Thyroid gland (tissue), 4 donors: ENCODE results near the gene TSC22D4. TPM values are rescaled to one million over a fixed set of nuclear protein-coding genes. Genes with fewer than 3 reads are reported as not detected.

ENCODE experiments used
- DNase-seq, 2 donors: peaks; one replicate each; pipeline ENCODE4 v3.0.0-alpha.2; 2019
- H3K27ac ChIP-seq, 3 donors: fragments of 200-600 bp; sonication (generic); 1 replicate in 2 of 3; 2 replicates in 1 of 3; pipeline ENCODE4 v1.5.1; 2016 to 2019; ENCODE audit warnings: mild to moderate bottlenecking in 1 of 3, moderate library complexity in 1 of 3
- H3K27me3 ChIP-seq: fragments of 200-600 bp; sonication (generic); one replicate; pipeline ENCODE4 v1.5.1; 2019
- H3K36me3 ChIP-seq, 2 donors: fragments of 200-600 bp; sonication (generic); one replicate each; pipeline ENCODE4 v1.5.1; 2016 to 2019
- H3K4me1 ChIP-seq, 2 donors: fragments of 200-600 bp; sonication (generic); one replicate each; pipeline ENCODE4 v1.5.1; 2017 to 2019
- H3K4me3 ChIP-seq, 3 donors: fragments of 200-600 bp; sonication (generic); replicated peaks in 1 of 3; 1 replicate in 2 of 3; 2 replicates in 1 of 3; pipeline ENCODE4 v1.5.1; 2016; ENCODE audit warnings: mild to moderate bottlenecking in 1 of 3
- H3K9me3 ChIP-seq: fragments of 200-600 bp; sonication (generic); one replicate; pipeline ENCODE4 v1.5.1; 2017
- POLR2A ChIP-seq, 2 donors: fragments of 450-650 bp; IDR thresholded peaks; one replicate each; pipeline ENCODE4 v1.6.1; 2017; ENCODE audit warnings: antibody characterized with exemption in 2 of 2, mild to moderate bottlenecking in 2 of 2, moderate library complexity in 1 of 2
- WGBS, 2 donors: methylation state at CpG; one replicate each; pipeline ENCODE4 v1.1.5; 2017; 5-methylcytosine and 5-hydroxymethylcytosine counted together
- intact Hi-C: fragments of 100-400 bp; cut with DNase I; formaldehyde crosslinking; loops from one replicate; pipeline ENCODE4 v1.15.1; 2023
- total RNA-seq, 4 donors: library from RNA; depleted of rRNA; stranded (reverse); fragments of >200 nt; gene quantifications; one replicate each; pipeline ENCODE4 v1.2.3, GENCODE V29; 2016
- TF ChIP-seq, protein P1 (sequence below), 6 experiments: fragments of 200-600 bp in 3 of 6; fragments of 450-650 bp in 3 of 6; sonication (generic) in 3 of 6; IDR thresholded peaks; one replicate each; pipeline ENCODE4 v1.5.1; 2016 to 2019; ENCODE audit warnings: antibody characterized with exemption in 6 of 6, mild to moderate bottlenecking in 2 of 6, inconsistent platforms in 1 of 6, moderate library complexity in 1 of 6

TSC22D4 gene
- total RNA-seq, 4 donors from 2014 or later, result 22.7 to 37.8 (median 27.9) TPM

DNA sequence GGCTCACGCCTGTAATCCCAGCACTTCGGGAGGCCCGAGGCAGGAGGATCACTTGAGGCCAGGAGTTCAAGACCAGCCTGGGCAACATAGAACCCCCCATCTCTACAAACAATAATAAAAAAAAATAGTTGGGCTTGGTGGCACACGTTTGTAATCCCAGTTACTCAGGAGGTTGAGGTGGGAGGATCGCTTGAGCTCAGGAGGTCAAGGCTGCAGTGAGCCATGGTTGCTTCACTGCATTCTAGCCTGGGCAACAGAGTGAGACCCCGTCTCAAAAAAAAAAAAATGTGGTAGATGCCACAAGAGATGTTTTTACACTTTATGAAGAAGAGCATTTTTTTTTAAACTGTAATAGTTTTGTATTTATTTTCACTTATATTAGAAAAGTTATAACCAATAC is 17.5 kb upstream of the TSC22D4 start:
- no peak for DNase-seq
- Histone ChIP-seq H3K4me3 (no peak overlapping the region), H3K27ac (no peak overlapping the region), H3K9me3 (no peaks in the 10 kb centered on the region), H3K4me1 (peaks cover 12 to 13% of the 10 kb centered on the region in 2 donors), H3K27me3 (no peaks in the 10 kb centered on the region), H3K36me3 (no peaks in the 10 kb centered on the region)
- intact Hi-C loops, result no loop called here
- no peak for TF ChIP-seq POLR2A (IDR thresholded peaks at IDR 0.05)
- TF ChIP-seq, protein P1, sequence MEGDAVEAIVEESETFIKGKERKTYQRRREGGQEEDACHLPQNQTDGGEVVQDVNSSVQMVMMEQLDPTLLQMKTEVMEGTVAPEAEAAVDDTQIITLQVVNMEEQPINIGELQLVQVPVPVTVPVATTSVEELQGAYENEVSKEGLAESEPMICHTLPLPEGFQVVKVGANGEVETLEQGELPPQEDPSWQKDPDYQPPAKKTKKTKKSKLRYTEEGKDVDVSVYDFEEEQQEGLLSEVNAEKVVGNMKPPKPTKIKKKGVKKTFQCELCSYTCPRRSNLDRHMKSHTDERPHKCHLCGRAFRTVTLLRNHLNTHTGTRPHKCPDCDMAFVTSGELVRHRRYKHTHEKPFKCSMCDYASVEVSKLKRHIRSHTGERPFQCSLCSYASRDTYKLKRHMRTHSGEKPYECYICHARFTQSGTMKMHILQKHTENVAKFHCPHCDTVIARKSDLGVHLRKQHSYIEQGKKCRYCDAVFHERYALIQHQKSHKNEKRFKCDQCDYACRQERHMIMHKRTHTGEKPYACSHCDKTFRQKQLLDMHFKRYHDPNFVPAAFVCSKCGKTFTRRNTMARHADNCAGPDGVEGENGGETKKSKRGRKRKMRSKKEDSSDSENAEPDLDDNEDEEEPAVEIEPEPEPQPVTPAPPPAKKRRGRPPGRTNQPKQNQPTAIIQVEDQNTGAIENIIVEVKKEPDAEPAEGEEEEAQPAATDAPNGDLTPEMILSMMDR (IDR thresholded peaks at IDR 0.05), result no peak
- WGBS, 2 donors, result 88 to 90% methylated on average over 6 of the region's 6 CpGs

DNA sequence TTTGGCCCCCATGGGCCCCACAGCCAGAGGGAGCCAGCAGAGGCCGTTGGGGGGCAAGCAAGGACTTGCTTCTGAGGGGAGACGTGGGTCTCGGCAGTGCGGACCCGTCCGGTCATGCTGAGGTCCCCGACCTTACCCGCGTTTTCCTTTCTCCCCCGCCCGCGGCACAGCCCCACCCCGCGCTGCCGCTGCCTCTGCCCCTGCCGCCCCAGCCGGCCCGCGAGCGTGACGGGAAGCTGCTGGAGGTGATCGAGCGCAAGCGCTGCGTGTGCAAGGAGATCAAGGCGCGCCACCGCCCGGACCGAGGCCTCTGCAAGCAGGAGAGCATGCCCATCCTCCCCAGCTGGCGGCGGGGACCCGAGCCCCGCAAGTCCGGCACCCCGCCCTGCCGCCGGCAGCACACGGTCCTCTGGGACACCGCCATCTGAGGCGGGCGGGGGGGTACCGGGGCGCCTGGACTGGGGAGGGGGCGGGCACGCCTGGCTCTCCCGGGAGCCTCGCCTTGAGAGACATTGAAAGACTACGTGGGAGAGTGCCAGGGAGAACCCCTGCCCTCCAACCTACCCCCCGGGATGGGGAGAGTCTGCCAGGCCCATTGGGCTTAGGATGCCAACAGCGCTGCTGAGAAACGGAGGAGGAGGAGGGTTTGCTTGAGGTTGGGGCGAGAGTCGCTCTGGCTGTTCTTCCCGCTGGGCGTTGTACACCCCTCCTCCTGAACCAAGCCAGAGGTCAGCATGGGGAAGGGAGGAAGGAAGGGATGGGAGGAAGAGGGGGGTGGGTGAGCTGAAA is 14.7 kb upstream of the TSC22D4 start:
- Histone ChIP-seq H3K36me3 (no peaks in the 10 kb centered on the region), H3K27ac (peak overlapping the region in 1 of 3 donors; percentile 63), H3K9me3 (no peaks in the 10 kb centered on the region), H3K4me3 (peak overlapping the region in 1 of 3 donors; percentile 32), H3K27me3 (no peaks in the 10 kb centered on the region), H3K4me1 (peaks cover 12 to 13% of the 10 kb centered on the region in 2 donors)
- TF ChIP-seq, protein P1 (IDR thresholded peaks at IDR 0.05), result no peak
- TF ChIP-seq POLR2A (IDR thresholded peaks at IDR 0.05), result peak in 1 of 2 donors; percentile 14
- intact Hi-C loops, result no loop called here
- WGBS, 2 donors, result 15 to 29% methylated on average over 10 to 18 of the region's 56 CpGs
- peak; percentile 58 to 67 for DNase-seq

DNA sequence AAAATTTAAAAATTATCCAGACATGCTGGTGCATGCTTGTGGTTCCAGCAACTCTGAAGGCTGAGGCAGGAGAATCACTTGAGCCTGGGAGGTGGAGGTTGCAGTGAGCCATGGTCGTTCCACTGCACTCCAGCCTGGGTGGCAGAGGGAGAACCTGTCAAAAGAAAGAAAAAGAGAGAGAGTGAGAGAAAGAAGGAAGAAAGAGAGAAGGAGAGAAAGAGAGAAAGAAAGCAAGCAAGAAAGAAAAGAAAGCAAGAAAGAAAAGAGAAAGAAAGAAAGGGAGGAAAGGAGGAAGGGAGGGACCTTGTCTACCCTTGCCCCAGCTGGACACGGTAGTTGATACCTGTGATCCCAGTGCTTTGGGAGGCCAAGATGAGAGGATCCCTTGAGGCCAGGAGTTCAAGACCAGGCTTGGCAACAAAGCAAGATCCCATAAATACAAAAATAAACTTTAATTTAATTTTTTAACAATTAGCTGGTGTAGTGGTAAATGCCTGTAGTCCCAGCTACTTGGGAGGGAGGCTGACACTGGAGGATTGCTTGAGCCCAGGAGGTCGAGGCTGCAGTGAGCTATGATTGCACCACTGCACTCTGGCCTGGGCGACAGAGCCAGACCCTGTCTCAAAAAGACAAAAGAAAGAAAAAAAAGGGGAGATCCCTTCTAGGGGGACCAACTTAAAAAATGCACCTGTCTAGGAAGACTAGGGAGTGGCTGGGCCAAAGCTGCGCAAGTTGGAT is 13.9 kb upstream of the TSC22D4 start:
- Histone ChIP-seq H3K36me3 (no peaks in the 10 kb centered on the region), H3K27me3 (no peaks in the 10 kb centered on the region), H3K4me1 (peaks cover 12 to 13% of the 10 kb centered on the region in 2 donors), H3K4me3 (peak overlapping the region in 1 of 3 donors; percentile 32), H3K9me3 (no peaks in the 10 kb centered on the region), H3K27ac (peak overlapping the region in 1 of 3 donors; percentile 63)
- 92% methylated on average over 5 of the region's 5 CpGs for WGBS, 2 donors
- no peak for DNase-seq
- TF ChIP-seq, protein P1 (IDR thresholded peaks at IDR 0.05), result no peak
- no peak for TF ChIP-seq POLR2A (IDR thresholded peaks at IDR 0.05)
- intact Hi-C loops, result no loop called here

DNA sequence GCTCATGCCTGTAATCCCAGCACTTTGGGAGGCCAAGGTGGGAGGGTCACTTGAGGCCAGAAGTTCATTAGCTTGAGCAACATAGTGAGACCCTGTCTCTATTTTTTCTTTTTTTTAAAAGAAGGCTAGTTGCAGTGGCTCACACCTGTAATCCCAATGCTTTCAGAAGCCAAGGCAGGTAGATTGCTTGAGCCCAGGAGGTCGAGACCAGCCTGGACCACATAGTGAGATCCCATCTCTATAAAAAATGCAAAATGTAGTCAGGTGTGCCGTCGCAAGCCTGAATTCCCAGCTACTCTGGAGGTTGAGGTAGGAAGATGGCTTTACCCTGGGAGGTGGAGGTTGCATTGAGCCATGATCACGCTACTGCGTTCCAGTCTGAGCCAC is 12.2 kb upstream of the TSC22D4 start:
- WGBS, 2 donors, result 87 to 93% methylated on average over 5 of the region's 5 CpGs
- Histone ChIP-seq H3K9me3 (no peaks in the 10 kb centered on the region), H3K27me3 (no peaks in the 10 kb centered on the region), H3K36me3 (no peaks in the 10 kb centered on the region), H3K27ac (no peak overlapping the region), H3K4me1 (peaks cover 12 to 13% of the 10 kb centered on the region in 2 donors), H3K4me3 (no peak overlapping the region)
- no peak for DNase-seq
- TF ChIP-seq POLR2A (IDR thresholded peaks at IDR 0.05), result no peak
- TF ChIP-seq, protein P1 (IDR thresholded peaks at IDR 0.05), result no peak
- intact Hi-C loops, result no loop called here
